C4-2B (cell line): Measurements from ENCODE around the gene FRMD4A.

Experiments
- CTCF ChIP-seq: fragments of 450-650 bp; conservative IDR thresholded peaks from 2 replicates; pipeline ENCODE4 v1.5.1; 2017; ENCODE audit warnings: mild to moderate bottlenecking
- ZFX ChIP-seq: fragments of 450-650 bp; IDR thresholded peaks from 2 replicates; pipeline ENCODE4 v1.6.1; 2017

GRCh38 chr10:13630231-13630630 is 700.5 kb downstream of the FRMD4A start:
- TF ChIP-seq CTCF = no peak
- no peak for TF ChIP-seq ZFX
